Thyroid gland (tissue), 4 donors: Measurements from ENCODE around the gene ZNF691. TPM values are rescaled to one million over a fixed set of nuclear protein-coding genes. Genes with fewer than 3 reads are reported as not detected.
"Not testable (repeated sequence)": the region's sequence is repeated elsewhere in the genome, so short reads cannot be mapped to it uniquely, and the experiment has no call there.

ENCODE experiments used
- DNase-seq, 2 donors: peaks; one replicate each; pipeline ENCODE4 v3.0.0-alpha.2; 2019
- H3K27ac ChIP-seq, 3 donors: fragments of 200-600 bp; sonication (generic); 1 replicate in 2 of 3; 2 replicates in 1 of 3; pipeline ENCODE4 v1.5.1; 2016 to 2019; ENCODE audit warnings: mild to moderate bottlenecking in 1 of 3, moderate library complexity in 1 of 3
- H3K27me3 ChIP-seq: fragments of 200-600 bp; sonication (generic); one replicate; pipeline ENCODE4 v1.5.1; 2019
- H3K36me3 ChIP-seq, 2 donors: fragments of 200-600 bp; sonication (generic); one replicate each; pipeline ENCODE4 v1.5.1; 2016 to 2019
- H3K4me1 ChIP-seq, 2 donors: fragments of 200-600 bp; sonication (generic); one replicate each; pipeline ENCODE4 v1.5.1; 2017 to 2019
- H3K4me3 ChIP-seq, 3 donors: fragments of 200-600 bp; sonication (generic); replicated peaks in 1 of 3; 1 replicate in 2 of 3; 2 replicates in 1 of 3; pipeline ENCODE4 v1.5.1; 2016; ENCODE audit warnings: mild to moderate bottlenecking in 1 of 3
- H3K9me3 ChIP-seq: fragments of 200-600 bp; sonication (generic); one replicate; pipeline ENCODE4 v1.5.1; 2017
- POLR2A ChIP-seq, 2 donors: fragments of 450-650 bp; IDR thresholded peaks; one replicate each; pipeline ENCODE4 v1.6.1; 2017; ENCODE audit warnings: antibody characterized with exemption in 2 of 2, mild to moderate bottlenecking in 2 of 2, moderate library complexity in 1 of 2
- WGBS, 2 donors: methylation state at CpG; one replicate each; pipeline ENCODE4 v1.1.5; 2017; 5-methylcytosine and 5-hydroxymethylcytosine counted together
- intact Hi-C: fragments of 100-400 bp; cut with DNase I; formaldehyde crosslinking; loops from one replicate; pipeline ENCODE4 v1.15.1; 2023
- total RNA-seq, 4 donors: library from RNA; depleted of rRNA; stranded (reverse); fragments of >200 nt; gene quantifications; one replicate each; pipeline ENCODE4 v1.2.3, GENCODE V29; 2016
- TF ChIP-seq, protein P1 (sequence below), 6 experiments: fragments of 200-600 bp in 3 of 6; fragments of 450-650 bp in 3 of 6; sonication (generic) in 3 of 6; IDR thresholded peaks; one replicate each; pipeline ENCODE4 v1.5.1; 2016 to 2019; ENCODE audit warnings: antibody characterized with exemption in 6 of 6, mild to moderate bottlenecking in 2 of 6, inconsistent platforms in 1 of 6, moderate library complexity in 1 of 6

Gene ZNF691
- total RNA-seq, 4 donors from 2014 or later = 17.9 to 25.8 (median 21.5) TPM

DNA sequence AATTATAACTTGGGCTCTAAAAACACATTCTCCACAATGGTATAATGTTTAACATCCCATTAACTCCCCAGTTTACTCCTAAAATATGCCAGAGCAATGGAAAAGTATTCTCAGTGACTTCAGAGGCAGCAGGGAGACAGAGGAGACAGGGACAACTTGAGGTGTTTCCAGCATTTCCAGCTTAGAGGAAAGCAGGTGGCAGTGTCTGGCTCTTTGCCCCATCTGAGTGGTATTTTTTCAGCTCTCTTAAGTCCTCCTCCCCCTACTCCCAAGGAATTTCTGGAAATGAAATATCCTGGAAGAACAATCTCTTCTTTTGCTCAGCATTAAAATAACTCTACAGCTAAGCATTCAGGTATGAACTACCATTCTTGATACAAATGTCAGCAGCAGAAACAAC lies 40.2 kb upstream of the ZNF691 start:
- H3K27me3 ChIP-seq = no peaks in the 10 kb centered on the region
- H3K27ac ChIP-seq = no peak overlapping the region
- no peaks in the 10 kb centered on the region for H3K36me3 ChIP-seq
- H3K4me1 ChIP-seq = no peaks in the 10 kb centered on the region
- DNase-seq = no peak
- H3K4me3 ChIP-seq = no peak overlapping the region
- intact Hi-C loops = no loop called here
- TF ChIP-seq POLR2A (IDR thresholded peaks at IDR 0.05) = no peak
- TF ChIP-seq, protein P1, sequence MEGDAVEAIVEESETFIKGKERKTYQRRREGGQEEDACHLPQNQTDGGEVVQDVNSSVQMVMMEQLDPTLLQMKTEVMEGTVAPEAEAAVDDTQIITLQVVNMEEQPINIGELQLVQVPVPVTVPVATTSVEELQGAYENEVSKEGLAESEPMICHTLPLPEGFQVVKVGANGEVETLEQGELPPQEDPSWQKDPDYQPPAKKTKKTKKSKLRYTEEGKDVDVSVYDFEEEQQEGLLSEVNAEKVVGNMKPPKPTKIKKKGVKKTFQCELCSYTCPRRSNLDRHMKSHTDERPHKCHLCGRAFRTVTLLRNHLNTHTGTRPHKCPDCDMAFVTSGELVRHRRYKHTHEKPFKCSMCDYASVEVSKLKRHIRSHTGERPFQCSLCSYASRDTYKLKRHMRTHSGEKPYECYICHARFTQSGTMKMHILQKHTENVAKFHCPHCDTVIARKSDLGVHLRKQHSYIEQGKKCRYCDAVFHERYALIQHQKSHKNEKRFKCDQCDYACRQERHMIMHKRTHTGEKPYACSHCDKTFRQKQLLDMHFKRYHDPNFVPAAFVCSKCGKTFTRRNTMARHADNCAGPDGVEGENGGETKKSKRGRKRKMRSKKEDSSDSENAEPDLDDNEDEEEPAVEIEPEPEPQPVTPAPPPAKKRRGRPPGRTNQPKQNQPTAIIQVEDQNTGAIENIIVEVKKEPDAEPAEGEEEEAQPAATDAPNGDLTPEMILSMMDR (IDR thresholded peaks at IDR 0.05) = no peak
- H3K9me3 ChIP-seq = no peaks in the 10 kb centered on the region

DNA sequence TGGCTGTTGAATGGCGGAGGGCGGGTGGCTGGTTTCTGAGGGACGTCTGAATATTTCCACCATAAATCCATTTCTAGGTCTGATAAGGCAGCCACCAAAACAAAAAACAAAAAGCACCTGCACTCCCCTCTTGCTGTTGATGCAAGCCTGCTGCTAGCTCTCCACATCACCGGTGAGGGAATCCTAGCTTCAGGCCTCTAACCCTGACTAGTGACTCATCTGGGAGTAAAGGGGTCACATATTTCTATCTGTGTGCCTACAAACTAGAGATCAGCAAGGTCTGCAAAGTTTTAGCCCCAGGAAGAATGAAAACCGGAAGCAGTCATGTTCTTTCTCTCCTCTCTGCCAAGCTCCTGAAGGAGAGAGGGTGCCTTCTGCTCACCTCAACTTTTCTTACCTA lies 39.8 kb upstream of the ZNF691 start:
- Histone ChIP-seq H3K9me3 (no peaks in the 10 kb centered on the region), H3K27me3 (no peaks in the 10 kb centered on the region), H3K4me3 (no peak overlapping the region), H3K27ac (no peak overlapping the region), H3K36me3 (no peaks in the 10 kb centered on the region), H3K4me1 (no peaks in the 10 kb centered on the region)
- DNase-seq = no peak
- 90 to 94% methylated on average over 5 of the region's 5 CpGs for WGBS, 2 donors
- TF ChIP-seq POLR2A (IDR thresholded peaks at IDR 0.05) = no peak
- TF ChIP-seq, protein P1 (IDR thresholded peaks at IDR 0.05) = no peak
- intact Hi-C loops = no loop called here

DNA sequence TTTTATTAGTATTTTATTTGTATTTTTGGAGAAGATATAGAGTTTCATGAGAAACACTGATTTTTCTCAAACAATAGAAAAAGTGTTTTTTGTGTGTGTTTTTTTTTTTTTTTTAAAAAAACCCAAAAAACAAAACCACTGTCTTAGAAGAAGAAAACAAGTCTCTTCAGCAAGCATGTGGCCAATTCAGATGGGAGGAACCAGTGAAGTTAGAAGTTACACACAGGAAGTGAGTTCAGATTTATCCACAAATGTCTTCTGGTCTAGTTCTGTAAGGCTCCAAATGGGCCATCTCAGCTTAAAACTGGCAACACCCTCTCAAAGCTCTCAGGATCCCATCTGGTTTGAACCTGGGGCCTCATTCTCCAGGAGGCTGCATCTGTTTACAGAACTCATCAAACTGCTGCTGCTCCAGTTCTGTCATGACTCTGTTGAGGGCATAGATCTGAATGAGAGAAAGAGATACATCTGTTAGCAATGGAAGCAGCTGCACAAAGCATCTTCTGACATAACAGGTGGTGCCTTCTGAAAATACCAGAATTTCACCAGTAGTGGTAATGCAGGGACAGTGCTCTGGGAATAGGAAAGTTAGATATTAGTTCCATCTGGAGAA lies 39.3 kb upstream of the ZNF691 start:
- Histone ChIP-seq H3K4me1 (no peaks in the 10 kb centered on the region), H3K27ac (no peak overlapping the region), H3K4me3 (no peak overlapping the region), H3K9me3 (no peaks in the 10 kb centered on the region), H3K27me3 (no peaks in the 10 kb centered on the region), H3K36me3 (no peaks in the 10 kb centered on the region)
- DNase-seq = no peak
- TF ChIP-seq POLR2A (IDR thresholded peaks at IDR 0.05) = no peak
- TF ChIP-seq, protein P1 (IDR thresholded peaks at IDR 0.05) = no peak
- intact Hi-C loops = no loop called here

DNA sequence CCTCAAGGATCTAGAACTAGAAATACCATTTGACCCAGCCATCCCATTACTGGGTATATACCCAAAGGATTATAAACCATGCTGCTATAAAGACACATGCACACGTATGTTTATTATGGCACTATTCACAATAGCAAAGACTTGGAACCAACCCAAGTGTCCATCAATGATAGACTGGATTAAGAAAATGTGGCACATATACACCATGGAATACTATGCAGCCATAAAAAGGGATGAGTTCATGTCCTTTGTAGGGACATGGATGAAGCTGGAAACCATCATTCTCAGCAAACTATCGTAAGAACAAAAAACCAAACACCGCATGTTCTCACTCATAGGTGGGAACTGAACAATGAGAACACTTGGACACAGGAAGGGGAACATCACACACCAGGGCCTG lies 31.6 kb upstream of the ZNF691 start:
- WGBS, 2 donors = 96 to 100% methylated on average over 3 of the region's 3 CpGs
- H3K27me3 ChIP-seq = not testable (repeated sequence)
- intact Hi-C loops = loop anchor here (5.0 kb wide), 1 partner anchor 48 kb away; the partner anchor contains the start of genes C1orf50 and P3H1

DNA sequence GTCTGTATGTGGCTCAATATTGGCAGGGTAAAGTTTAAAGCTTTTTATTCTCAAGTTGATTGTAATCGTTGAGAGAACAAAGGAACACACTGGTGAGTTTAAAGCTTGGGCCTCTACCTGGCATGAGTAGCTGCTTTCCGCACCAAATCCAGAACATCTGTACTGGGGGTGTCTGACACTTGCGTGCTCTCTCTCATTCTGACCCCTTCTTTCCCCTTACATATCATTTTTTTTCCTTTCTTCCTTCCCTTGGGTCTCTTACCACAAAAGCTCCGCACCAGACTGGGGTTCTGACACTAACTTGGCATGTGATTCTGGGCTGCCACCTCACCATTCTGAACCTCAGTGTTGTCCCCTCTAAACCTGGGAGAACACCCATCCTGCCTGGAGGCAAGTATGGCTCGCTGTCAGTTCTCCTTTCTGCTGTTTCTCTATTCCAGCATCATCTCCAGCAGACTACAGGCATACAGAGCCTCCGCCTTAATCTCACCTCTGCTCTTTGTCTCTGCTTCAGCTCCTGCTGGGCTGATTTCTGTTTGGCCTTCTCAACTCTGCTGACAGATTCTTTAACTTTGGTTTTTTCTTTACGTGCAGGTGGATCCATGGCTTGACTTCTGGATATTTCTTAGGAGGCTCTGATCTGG lies 30.4 kb upstream of the ZNF691 start:
- WGBS, 2 donors = 45 to 46% methylated on average over 7 of the region's 7 CpGs
- Histone ChIP-seq H3K4me3 (peak overlapping the region in 2 of 3 donors; percentile 43 to 60), H3K4me1 (peaks cover 10 to 13% of the 10 kb centered on the region in 2 donors), H3K9me3 (no peaks in the 10 kb centered on the region), H3K36me3 (no peaks in the 10 kb centered on the region), H3K27ac (peak overlapping the region; percentile 91 to 100 (median 97)), H3K27me3 (no peaks in the 10 kb centered on the region)
- intact Hi-C loops = loop anchor here (5.0 kb wide), 1 partner anchor 49 kb away; the partner anchor contains the start of genes C1orf50 and P3H1
- DNase-seq = no peak
- TF ChIP-seq POLR2A (IDR thresholded peaks at IDR 0.05) = no peak
- TF ChIP-seq, protein P1 (IDR thresholded peaks at IDR 0.05) = no peak

More for the DNA sequence above, 31.6 kb upstream of the ZNF691 start:
- not testable (repeated sequence) for H3K4me3 ChIP-seq, H3K9me3 ChIP-seq, H3K36me3 ChIP-seq, H3K27ac ChIP-seq, DNase-seq
- H3K4me1 ChIP-seq = peaks cover 10 to 13% of the 10 kb centered on the region in 2 donors
